ENCODE measurements around the gene CYP19A1.
A peak's percentile ranks its signal among the peaks of the same experiment; 100 is the strongest.

The CYP19A1 gene

DNA sequence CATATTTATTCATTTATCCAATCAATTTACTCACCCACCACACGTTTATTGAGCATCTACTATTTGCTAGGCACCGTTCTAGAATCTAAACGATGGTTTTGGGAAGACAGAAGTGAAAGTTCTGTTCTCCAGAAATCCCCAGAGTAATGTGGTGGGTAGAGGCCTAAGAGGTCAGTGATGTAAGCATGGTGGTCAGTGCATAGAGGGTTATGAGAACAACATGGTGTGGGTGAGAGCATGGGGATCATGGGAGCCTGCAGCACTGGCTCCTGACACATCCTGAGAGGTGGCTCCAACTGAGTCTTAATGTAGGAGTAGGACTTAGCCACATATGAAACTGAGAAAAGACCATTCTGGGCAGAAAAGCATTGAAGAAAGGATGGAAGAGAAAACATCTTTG is 158.4 kb downstream of the CYP19A1 start:
- no peak for DNase-seq

DNA sequence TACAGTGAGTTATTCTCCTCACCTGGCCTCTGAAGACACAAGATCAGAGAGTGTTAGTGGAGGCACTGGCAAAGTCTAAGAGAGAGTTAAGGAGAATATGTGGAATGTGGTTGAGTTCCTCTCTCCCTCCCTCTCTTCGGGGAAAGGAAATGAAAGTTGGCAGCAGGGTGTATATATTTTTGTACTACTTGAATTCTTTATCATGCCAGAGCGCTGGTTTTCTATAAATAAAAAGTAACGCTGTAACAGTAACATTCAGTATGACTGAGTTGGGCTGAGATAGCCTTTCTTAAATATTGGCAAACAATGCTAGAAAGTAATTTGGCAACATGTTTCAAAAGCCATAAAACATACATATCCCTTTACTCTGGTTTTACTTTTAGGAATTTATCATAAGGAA is 166.2 kb downstream of the CYP19A1 start:
- peak; percentile 46 for DNase-seq

DNA sequence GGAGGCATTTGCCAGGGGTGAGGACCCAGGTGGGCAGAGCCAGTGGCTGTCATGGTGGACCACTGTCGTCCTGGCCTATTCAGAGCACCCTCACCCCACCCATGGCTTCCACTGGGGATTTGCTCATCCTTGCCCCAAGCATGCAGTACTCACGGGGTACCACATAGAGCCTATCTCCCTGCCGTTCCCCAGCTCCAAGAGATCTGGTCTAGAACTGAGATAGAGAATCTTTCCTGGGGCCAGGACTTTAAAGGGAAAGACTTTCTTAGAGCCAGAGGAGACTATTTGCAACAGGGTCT is 166.8 kb downstream of the CYP19A1 start:
- no peak for DNase-seq

DNA sequence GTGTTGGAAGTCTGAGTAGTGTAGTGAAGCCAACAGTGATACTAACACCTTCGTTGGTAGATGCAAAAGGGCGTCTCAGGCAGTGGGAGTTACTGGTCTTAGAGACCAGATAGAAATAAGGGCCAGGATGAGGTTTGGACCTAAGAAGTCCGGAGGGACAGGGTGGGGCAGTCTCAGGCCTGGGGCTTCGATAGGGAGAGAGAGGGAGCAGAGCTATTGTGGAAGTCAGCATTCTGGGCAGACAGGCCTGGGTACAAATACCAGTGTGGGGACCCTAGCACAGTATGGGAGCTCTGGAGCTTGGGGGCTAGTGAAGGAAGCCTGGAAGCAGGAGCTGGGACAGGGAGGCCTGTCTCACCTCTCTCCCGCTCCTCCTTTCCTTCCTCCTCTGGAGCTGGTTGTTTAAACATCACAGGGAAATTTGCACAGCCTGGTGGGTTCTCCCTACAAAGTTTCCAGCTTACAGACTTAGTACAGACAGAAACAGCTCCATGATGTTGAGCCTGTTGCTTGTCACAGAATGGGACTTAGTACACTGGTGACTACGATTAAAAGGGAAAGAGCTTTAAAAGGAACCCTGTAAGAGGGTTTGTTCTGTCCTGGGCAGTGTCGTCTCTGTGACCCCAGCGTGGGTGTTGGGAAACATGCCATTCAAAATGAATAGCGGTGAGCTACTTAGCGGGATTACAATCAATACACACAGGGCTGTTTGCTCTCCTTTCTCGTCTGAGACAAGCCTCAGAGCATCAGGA is 167.3 kb downstream of the CYP19A1 start:
- no peak for DNase-seq

DNA sequence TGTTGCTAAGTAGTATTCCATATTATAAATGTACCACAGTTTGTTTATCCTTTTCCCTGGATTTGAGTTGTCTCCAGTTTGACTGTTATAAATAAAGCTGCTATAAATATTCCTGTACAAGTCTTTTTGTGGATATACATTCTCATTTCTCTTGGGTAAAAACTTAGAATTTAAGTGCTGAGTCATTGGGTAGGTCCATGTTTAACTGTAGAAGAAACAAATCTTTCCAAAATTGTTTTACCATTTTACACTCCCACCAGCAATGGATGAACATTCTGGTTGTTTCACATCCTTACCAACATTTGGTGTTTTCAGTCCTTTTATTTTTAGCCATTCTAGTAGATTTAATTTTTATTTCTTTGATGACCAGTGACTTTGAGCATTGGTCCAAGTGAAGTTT is 169.7 kb downstream of the CYP19A1 start:
- DNase-seq = no peak

DNA sequence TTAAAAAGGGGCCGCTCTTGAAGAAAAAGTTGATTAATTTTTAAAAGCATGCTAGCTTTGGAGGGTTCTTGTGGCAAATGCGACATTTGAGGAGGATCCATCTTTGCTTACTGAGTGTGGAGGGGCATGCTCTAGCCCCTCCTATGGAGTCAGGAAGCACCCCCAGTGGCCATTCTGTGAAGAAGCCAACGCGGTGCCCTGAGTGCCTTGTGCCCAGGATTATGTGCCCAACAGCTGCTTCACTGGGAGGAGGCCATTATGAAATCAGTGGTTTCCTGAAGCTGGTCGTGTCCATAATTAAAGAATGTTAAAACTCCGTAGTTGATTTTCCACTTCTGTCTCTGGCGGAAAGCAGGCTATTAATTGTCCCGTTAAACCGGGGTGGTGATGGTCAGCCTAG is 174.6 kb downstream of the CYP19A1 start:
- DNase-seq = no peak

DNA sequence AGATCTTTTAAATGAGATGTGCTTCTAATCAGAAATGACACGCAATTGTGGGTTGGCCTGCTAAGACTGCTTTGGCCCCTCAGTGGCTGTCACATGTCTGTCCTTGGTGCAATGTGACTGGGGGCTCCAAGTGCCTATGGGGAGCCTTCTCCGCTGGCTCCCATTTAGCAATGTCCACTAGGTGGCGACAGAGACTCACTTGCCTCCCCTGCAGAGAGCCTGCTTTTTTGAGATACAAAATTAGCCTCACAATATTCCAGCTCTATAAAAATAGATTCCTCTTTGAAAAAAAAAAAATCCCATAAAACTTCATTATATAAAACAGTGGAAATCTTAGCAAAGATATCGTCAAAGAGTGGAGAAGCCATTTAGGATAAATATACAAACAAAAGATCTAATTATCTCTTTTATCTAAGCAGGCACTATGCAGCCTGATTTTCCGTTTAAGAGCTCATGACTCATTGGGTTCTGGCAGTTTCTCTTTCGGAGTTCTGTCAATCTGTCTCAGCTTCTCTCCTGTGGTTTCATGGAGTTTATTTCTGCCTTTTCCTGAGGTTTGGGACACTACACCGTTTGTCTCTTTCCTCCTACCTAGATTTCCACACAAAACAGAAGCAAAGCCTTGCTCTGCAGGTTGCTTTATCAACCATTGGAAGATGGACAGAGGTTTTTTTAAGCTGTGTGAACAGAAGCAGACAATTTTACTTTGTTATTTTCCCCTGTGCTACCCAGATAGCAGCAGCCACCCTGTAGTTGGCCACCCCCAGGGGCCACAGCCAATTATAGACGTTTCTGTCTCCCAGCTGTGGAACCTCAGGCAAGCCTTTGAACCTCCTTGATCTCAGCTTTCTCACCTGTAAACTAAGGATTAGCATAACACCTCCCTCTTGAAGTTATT is 175.3 kb downstream of the CYP19A1 start:
- peak; percentile 64 for DNase-seq

DNA sequence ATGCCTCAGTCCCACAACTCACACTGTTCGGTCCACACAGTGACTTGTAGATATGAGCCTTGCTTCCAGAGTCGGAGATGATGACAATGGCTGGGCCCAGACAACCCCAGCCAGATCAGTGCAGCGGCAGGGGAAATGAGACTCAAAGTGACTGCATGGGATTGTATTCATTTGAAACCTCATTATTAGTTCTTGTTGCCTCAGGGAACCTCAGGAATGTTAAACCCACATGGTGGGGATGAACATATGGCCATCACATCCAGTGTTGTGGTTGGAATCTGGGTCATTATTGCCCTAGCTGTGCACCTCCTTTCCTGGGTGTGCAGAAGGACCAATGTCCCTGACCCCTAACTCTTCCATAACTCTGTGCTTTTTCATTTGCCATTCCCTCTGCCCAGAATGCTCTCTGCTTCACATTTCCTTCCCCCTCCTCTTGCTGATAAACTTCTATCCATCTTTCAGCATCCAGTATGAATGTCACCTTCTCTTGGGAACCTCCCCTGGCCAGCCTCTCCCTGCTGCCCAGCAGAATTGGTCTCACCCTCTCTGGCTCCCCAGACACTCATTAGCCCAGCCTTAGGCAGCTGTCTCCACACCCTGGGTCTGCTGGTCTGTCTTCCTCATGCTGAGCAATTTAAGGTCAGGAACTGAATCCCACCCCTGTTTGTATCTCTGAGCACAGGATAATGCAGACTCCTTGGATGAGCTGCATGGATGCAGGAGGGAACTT is 176.7 kb downstream of the CYP19A1 start:
- DNase-seq = peak; percentile 51

DNA sequence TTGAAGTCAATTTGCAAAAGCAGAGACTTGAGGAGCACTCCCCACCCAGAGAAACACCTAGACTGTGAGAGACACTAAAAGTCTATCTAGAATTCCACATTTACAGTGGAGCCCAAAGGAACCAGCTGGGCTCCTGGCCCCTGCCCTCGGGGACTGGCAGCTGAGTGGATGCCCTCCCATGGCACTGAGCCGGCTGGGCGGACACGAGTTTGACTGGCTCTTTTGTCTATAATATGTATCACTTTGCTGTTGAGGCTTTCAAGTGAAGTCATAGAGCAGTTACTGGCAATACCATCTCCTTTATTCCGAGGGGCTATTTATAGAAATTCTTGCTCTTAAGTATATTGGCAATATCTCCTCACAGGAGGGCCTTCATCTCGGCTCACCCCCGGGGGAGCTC is 177.9 kb downstream of the CYP19A1 start:
- DNase-seq = no peak

Measured in fibroblast of skin of abdomen (primary cell).